GM12891 (cell line): ENCODE results near the gene LRRC72.
"Not testable (repeated sequence)": the region's sequence is repeated elsewhere in the genome, so short reads cannot be mapped to it uniquely, and the experiment has no call there.

ENCODE experiments used
- DNase-seq: peaks from one replicate; pipeline ENCODE4 v3.0.0; 2011; ENCODE audit warnings: low spot score; ENCODE audit not compliant: insufficient read length
- FAIRE-seq: peaks from 2 replicates; lab custom pipeline; 2011; peaks lifted over from hg19 to GRCh38; lab: Jason Lieb, UNC
- PAX5 ChIP-seq: IDR thresholded peaks from 2 replicates; pipeline ENCODE4 v1.6.1; 2011; ENCODE audit warnings: low read length, moderate library complexity, mild to moderate bottlenecking; ENCODE audit not compliant: insufficient read depth, severe bottlenecking
- POLR2A ChIP-seq: IDR thresholded peaks from 2 replicates; pipeline ENCODE4 v1.6.1; 2011; ENCODE audit warnings: low read depth, low read length, control low read depth
- POLR2AphosphoS5 ChIP-seq: IDR thresholded peaks from 2 replicates; pipeline ENCODE4 v1.6.1; 2011; ENCODE audit warnings: low read depth, low read length, control low read depth
- POU2F2 ChIP-seq: IDR thresholded peaks from 2 replicates; pipeline ENCODE4 v1.6.1; 2011; ENCODE audit warnings: low read depth, mild to moderate bottlenecking, control low read depth, low read length, moderate library complexity
- SPI1 ChIP-seq: IDR thresholded peaks from 2 replicates; pipeline ENCODE4 v1.6.1; 2011; ENCODE audit warnings: low read depth, low read length, control low read depth
- TAF1 ChIP-seq: IDR thresholded peaks from 2 replicates; pipeline ENCODE4 v1.6.1; 2011; ENCODE audit warnings: low read depth, low read length, control low read depth

LRRC72 gene

DNA sequence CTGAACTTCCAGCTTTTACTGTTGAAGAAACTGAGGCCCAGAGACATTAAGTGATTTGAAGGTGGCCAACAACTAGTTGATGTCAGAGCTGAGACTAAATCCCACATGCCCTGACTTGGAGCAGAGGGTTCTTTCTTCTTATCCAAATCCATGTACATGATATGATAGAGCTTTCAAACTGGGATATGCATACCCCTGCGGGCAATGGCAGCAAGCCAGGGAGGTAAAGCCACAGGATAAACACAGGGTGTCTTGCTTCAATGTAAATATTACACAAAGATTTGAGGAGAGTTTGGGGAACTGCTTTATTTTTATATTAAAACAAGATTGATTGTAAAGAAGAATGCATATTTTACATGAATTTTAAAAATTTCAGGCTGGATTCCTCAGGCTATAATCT is 2.3 kb upstream of the LRRC72 start:
- FAIRE-seq (no peak), DNase-seq (no peak)
- TF ChIP-seq TAF1, result no peak
- no peak for TF ChIP-seq POU2F2
- TF ChIP-seq POLR2AphosphoS5, result no peak
- TF ChIP-seq PAX5, result no peak
- TF ChIP-seq SPI1, result no peak
- TF ChIP-seq POLR2A, result no peak

DNA sequence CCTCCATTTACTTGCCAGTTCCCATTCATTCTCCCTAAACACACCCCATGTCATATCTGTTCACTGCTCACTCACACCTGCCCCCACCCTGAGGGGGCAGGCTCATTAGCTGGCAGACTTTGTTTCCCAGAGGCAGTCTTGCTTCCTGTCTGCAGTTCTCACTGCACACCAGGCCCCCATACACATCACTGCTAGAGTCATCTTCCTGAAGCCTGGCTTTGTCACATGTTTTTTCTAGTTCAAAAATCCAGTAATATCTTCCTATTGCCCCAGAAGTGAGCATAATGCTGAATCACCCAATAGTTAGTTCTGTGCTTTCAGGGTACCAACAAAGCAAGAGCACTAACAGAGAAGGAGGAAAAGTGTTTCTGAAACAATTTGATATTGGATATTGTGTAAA is 1.9 kb downstream of the LRRC72 start:
- TF ChIP-seq POLR2AphosphoS5 (no peak), PAX5 (no peak), SPI1 (no peak), POU2F2 (no peak), POLR2A (no peak), TAF1 (no peak)
- FAIRE-seq (no peak), DNase-seq (no peak)

DNA sequence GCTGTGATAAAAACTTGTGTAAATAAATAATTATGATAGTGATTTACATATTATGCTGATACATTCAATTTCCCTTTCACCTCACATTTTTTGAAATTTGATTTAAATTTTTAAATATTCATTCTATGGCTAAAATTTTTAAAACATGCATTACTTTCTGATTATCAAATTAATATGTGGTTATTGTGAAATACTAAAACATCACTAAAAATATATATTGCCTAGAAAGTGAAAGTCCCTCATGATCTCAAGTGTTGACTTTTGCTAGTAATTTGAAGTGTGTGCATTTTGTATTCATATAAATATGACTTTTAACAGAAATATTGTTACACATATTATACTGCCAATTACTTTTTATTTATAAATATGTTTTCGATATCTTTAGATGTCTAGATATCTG is 3.1 kb downstream of the LRRC72 start:
- TF ChIP-seq SPI1 (no peak), POLR2AphosphoS5 (no peak)
- FAIRE-seq (no peak), DNase-seq (no peak)

DNA sequence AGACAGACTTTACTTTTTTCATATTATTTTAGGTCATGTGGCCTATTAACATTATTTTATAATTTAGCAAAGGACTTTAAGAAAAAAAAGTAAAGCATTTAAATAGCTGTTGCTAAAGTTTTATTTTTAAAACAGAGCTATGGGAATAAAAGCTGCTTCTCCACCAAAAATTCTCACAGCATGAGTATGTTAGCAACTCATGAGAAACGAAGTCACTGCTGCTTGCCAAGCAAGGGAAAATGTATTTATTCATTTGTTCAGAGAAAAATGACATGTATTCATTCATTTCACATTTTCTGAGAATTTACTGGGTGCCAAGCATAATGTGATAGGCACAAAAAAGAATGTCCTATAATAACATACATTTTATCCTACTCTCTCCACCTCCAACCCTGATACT is 5.1 kb downstream of the LRRC72 start:
- FAIRE-seq (no peak), DNase-seq (no peak)
- TF ChIP-seq SPI1 (no peak), POLR2AphosphoS5 (no peak), TAF1 (no peak), POU2F2 (no peak), PAX5 (no peak), POLR2A (no peak)

DNA sequence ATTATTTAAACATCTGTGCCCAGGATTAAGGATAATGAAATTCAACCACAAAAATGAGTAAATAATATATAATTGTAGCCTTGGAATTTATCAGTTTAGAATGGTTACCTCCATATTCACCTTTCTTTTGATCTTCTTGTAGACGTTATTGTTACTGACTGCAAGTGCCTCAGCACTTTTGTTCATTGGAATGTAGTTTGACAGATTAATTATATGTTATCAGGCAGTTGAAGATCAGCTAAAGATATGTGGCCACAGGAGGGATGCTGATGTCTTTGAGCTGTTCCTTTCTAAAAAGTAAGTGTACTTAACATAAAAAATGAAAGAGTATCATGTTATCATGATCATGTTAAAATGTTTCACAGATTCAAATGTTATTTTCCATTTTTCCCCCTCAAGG is 5.6 kb downstream of the LRRC72 start:
- no peak for FAIRE-seq

DNA sequence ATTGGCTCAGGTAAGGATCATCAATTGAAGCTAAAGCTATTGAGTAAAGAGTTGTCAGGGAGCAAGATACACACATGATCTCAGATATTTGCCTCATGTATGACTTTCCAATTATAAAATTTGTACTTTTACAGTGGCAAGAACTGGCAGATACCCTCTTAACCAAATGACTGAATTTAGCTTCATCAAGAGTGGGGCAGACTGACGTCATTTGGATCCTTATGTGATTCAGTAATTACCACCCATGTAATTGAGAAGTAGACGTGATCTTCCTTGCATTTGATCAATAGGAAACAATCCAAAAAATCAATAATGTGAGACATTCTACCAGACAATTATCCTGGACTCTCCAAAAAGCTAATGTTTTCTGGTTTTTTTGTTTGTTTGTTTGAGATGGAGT is 8.9 kb downstream of the LRRC72 start:
- FAIRE-seq (no peak), DNase-seq (no peak)

More for the DNA sequence above, 5.6 kb downstream of the LRRC72 start:
- TF ChIP-seq TAF1 (no peak), POLR2AphosphoS5 (no peak), PAX5 (no peak), SPI1 (no peak), POLR2A (no peak), POU2F2 (no peak)
- DNase-seq, result no peak

DNA sequence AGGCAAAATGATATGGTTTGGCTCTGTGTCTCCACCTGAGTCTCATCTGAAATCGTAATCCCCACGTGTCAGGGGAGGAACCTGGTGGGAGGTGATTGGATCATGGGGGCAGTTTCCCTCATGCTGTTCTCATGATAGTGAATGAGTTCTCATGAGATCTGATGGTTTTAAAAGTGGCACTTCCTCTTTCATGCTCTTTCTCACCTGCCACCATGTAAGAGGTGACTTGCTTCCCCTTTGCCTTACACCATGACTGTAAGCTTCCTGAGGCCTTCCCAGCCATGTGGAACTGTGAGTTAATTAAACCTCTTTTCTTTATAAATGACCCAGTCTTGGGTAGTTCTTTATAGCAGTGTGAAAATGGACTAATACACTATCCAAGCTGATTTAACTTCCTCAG is 13.9 kb downstream of the LRRC72 start:
- not testable (repeated sequence) for FAIRE-seq, DNase-seq
- TF ChIP-seq SPI1, result 0 out of 2 replicates have a peak, but pooled peaks have one; percentile 31

More for the DNA sequence above, 8.9 kb downstream of the LRRC72 start:
- TF ChIP-seq SPI1, result no peak
- no peak for TF ChIP-seq POU2F2
- TF ChIP-seq PAX5, result no peak
- TF ChIP-seq POLR2AphosphoS5, result no peak
- no peak for TF ChIP-seq TAF1
- TF ChIP-seq POLR2A, result no peak

DNA sequence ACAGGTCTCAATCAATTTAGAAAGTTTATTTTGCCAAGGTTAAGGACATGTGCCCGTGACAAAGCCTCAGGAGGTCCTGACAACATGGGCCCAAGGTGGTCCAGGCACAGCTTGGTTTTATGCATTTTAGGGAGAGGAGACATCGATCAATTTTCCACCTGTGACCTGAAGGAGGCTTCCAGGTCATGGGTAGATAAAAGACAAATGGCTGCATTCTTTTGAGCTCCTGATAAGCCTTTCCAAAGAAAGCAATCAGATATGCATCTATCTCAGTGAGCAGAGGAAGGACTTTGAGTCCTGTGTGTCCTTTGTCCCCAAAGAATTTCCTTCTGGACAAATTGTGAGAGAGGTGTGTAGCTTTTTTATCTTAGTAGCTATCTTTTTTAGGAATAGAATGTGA is 15.8 kb downstream of the LRRC72 start:
- TF ChIP-seq TAF1, result no peak
- TF ChIP-seq SPI1, result no peak
- TF ChIP-seq POU2F2, result no peak
- no peak for TF ChIP-seq PAX5
- TF ChIP-seq POLR2A, result no peak
- TF ChIP-seq POLR2AphosphoS5, result no peak
- DNase-seq (no peak), FAIRE-seq (no peak)

DNA sequence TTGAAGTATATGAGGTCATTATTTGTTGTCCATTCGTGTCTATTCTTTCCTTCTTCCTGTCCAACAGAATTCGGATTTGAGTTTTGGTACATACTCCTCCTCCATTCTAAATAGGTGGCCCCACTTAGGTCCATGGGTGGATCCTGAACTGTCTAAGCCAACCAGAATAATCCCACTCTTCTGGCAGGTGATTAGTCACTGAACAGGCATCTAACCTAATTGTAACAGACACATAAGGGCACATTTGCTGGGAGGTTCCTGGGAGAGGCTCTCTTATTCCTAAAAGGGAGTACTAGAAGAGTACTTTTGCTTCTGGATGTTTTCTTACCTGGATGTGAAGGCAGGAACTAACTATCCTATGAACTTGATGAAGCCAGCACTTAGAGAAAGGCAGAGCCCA is 16.8 kb downstream of the LRRC72 start:
- no peak for TF ChIP-seq TAF1
- TF ChIP-seq POLR2A, result no peak
- no peak for TF ChIP-seq POLR2AphosphoS5
- TF ChIP-seq POU2F2, result no peak
- TF ChIP-seq SPI1, result no peak
- TF ChIP-seq PAX5, result no peak
- FAIRE-seq, result no peak

DNA sequence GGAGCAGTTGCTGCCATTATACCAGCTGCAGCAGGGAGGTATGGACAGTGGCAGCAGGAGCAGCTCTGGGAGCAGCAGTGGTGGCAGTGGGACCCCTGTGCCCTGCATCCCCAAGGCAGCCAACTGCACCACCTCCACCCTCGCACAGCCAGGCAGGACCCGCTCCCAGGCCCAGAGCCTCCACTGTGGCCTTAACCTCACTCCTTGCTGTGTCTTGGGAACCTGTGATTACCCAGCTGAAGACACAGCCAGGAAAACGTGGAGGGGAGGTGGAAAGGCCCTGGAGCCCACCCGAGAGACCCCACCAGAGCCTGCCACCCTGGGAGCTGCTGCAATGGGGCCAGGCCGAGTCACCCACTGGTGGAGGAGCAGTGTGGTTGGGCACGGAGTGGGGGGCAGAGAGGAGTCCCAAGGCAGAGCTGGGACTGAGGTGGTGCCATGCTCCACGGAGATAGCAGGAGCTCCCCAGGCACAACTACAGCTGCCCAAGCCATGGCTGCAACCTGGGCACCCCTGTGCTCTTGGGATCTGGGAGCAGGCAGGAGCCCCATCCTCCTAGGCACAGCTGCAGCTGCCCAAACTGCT is 20.4 kb downstream of the LRRC72 start:
- TF ChIP-seq POLR2A, result no peak
- TF ChIP-seq POU2F2, result no peak
- no peak for TF ChIP-seq TAF1
- no peak for FAIRE-seq

More for the DNA sequence above, 16.8 kb downstream of the LRRC72 start:
- DNase-seq, result no peak

DNA sequence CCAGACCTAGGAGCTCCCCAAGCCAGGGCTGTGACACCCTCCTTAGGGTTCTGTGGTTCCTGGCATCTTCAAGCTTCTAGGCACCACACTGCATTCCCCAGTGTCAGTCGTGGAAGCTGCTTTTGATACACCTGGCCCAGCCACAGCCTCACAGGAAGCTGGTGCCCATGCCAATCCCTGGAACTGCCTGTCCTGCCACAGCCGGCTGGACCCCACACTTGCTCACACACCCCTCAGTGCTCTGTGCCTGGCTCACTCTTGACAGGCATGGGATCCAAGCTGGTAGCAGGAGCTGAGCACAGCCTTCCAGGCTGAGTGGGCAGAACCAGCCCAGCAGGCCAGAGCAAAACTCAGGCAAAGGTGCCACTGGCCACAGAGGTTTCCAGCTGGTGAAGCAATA is 21.8 kb downstream of the LRRC72 start:
- no peak for TF ChIP-seq POLR2AphosphoS5
- no peak for TF ChIP-seq PAX5
- TF ChIP-seq TAF1, result no peak
- no peak for TF ChIP-seq SPI1
- no peak for TF ChIP-seq POLR2A
- no peak for TF ChIP-seq POU2F2
- FAIRE-seq, result no peak
- no peak for DNase-seq

More for the DNA sequence above, 20.4 kb downstream of the LRRC72 start:
- DNase-seq, result no peak
